ENCODE data around the gene STAG3.
A peak's percentile ranks its signal among the peaks of the same experiment; 100 is the strongest.

STAG3 gene

DNA sequence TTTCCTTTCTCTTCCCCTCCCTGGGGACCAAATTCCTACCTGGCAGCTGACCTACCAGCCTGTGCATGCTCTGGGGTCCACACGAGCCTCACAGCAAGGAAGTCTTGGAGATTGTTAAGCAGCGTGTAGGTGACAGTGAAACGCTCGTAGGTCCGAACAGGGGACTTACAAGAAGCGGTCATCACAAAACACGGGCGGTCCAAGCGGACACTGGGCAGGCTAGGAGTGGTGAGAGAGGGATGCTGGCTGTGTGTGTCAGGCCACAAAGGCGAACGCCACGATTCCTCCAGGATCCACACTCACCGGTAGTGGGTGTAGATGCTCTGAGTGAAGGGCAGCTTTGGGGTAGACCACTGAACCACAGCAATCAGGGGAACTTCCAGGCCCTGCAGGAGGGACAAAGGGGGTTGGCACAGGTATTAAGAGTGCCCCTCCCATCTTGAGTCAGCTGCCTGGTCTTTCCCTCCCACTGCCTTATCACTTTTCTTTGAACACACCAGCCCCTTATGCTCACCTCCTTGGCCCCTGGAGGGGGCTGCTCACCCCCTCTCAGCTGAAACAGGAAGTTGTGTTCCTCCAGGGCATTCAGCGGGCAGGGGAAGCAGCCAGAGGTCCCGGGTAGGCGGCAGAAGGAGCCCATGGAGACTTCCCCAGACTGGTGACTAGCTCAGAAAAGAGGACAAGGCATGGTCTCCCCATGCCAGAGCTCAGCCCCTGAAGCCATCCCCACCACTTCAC, 21.2 kb upstream of the STAG3 start:
- no peak for DNase-seq

DNA sequence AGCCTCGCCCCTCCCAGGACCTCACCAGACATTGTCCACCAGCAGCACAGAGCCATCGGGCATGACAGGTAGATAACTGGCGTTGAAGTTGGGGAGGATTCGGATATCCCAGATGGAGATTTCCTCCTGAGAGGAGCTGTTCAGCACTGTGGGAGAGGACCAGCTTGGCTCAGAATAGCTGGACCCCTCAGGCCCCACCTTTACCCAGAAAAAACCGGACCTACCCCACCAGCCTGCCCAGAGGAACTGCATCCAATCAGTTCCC, 20.7 kb upstream of the STAG3 start:
- DNase-seq: no peak

GRCh38 chr7:100157334-100158228, 20.1 kb upstream of the STAG3 start:
- DNase-seq: no peak

GRCh38 chr7:100158229-100159098, 19.3 kb upstream of the STAG3 start, which contains the start of gene TRAPPC14:
Gene TRAPPC14, minus strand, starts transcription at chr7:100158723. Its CDS starts 224 bp downstream, at chr7:100158499.
- DNase-seq: peak; percentile 62

- DNase-seq: no peak
Measured at GRCh38 chr7:100159099-100159623, 18.6 kb upstream of the STAG3 start.

- no peak for DNase-seq
Measured at GRCh38 chr7:100160067-100160466, 17.7 kb upstream of the STAG3 start.

- no peak for DNase-seq
Measured at GRCh38 chr7:100163006-100163531, 14.6 kb upstream of the STAG3 start.

- DNase-seq: no peak
Measured at GRCh38 chr7:100163871-100164270, 13.8 kb upstream of the STAG3 start.

DNA sequence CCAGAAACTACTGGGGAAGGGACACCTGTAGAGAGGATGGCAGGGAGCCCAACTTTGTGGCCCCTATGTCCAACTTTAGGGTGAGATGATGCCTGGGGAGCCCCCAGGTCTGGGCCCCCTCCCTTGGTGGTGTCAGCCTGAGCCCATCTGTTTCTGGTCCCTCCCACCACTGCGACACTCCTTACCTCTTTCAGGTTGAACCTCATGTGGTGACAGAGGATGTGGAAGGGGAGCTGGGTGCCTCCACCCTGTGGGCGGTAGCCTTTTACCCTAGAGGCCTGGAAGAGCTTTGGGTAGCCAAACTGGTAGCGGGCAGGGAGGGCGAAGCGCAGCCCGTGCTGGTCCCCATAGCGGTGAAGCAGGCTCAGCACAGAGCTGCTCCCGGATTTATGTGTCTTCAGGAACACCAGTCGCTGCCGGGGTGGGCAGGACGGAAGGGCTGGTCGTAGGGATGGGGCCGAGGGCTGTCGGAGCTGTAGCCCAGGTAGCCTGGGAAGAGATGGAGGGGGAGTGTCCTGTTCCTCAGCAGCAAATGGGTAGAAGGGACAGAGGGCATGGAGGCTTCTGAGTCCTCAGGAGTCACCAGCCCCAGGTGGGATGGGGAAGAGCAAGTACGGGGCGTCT, 11.3 kb upstream of the STAG3 start:
- DNase-seq: no peak

DNA sequence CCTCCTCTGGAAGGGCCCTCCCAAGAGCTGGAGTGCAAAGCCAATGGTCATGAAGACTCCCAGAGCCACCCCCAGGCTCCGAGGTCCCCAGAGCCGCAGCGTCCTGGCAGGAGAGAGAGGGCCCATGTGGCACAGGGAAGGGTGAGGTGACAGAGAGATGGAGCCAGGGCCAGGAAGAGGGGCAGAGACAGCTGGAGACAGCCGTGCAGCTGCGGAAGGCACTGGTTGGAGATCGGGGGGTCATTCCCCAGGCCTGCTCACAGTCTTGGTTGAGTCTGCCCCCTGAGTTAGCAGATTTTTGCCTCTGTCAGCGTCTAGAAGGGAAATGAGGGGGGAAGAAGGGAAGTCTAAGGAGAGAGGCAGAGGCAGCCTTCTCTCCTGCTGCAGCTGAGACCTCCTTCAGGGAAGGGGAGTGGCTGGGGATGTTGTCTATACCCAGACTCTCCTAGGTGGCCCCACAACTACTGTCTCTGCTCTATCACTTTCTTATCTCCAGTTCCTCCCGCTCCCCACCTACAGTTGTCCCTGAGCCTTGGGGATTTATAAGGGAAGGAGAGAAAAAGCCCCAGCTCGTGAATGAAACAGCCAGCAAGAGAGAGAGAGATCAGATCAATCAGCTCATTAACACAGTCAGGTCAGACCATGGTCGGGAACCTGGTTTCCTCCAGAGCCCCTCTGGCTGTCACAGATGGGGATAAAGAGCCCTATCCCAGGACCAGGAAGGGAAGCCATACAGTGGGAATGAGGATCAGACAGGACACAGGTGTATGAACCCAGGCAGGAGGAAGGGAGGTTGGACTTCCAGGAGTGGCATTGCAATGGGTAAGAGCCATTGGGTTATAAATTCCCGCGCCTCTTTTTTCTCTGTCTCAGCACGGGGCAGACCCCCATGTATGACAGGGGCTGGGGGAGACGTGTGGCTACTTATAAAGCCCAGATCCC, 10.5 kb upstream of the STAG3 start:
- no peak for DNase-seq

DNA sequence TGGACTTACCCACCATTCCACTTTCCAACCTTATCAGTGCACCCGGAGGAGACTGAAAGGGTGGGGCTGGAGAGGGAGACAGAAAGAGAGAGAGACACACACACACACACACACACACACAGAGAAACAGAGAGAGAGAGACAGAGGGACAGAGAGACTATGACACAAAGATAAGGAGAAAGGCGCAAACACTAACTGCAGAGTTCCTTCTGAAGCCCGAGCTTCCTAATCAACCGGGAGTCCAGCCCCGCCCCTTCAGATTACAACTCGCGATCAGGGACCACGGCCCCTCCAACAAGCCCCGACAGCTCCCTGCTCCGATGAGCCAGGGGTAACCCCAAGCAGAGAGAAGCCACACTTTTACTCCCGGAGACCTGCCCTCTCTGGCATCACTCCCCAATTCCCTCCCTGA, 9.8 kb upstream of the STAG3 start:
- no peak for DNase-seq

GRCh38 chr7:100169147-100169850, 8.4 kb upstream of the STAG3 start:
- DNase-seq: no peak

- no peak for DNase-seq
Measured at GRCh38 chr7:100170101-100170897, 7.4 kb upstream of the STAG3 start.

DNA sequence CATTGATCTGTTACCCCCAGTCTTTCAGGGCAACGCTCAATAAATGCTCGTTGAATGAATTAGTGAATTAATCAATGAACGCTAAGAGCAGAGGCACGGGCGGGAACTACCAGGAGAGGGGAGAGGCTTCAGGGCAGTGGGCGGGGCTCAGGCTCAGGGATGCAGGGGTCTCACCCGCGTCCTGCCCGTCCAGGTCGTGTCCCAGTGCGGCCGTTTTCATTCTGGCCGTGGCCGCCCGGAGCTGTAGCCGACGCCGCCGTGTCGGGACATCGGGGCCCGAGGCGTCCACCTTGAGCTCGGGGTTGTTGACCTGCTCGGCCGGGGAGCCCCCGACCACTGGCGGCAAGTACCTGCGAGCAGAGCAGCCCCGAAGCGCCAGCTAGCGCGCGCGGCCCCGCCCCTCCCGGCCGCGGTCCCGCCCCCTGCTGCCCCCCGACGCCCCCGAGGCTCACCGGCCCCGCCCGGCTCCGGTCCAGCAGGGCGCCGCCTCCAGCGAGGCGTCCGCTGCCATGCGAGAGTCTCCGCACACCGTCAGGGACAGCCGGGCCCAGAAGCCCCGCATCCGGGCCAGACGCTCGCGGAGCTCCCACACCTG, 6.5 kb upstream of the STAG3 start:
- DNase-seq: no peak

DNA sequence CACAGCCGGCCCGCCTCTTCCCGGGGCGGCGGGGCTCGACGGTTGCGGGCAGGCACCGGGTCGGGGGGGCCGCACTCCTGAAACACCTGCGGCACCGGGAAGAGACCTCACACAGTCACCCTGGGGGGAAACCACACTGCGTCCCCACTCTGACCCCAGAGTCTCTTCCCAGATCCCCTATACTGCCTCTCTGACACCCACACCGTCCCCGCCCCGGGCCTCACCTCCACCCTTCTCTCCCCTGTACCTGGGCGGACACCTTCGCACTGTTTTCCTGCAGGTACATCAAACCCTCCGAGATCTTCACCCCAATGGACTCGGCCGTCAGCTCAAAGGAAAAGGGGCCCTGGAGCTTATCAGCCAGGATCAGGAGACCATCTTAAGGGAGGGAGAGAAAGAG, 5.9 kb upstream of the STAG3 start:
- DNase-seq: no peak

GRCh38 chr7:100173806-100174495, 3.8 kb upstream of the STAG3 start:
- DNase-seq: no peak

- no peak for DNase-seq
Measured at GRCh38 chr7:100174582-100174981, 3.1 kb upstream of the STAG3 start.

- no peak for DNase-seq
Measured at GRCh38 chr7:100175296-100175935, 2.3 kb upstream of the STAG3 start.

Measured in NCI-H1417 treated with DMSO at 0.1 percent for 48 hours (cell line).